HG02588 (cell line): ENCODE measurements around the gene TARP.

Source experiments
- ATAC-seq: cut with Tn5 transposase; IDR thresholded peaks from one replicate; pipeline ENCODE4 v1.9.1; 2021; ENCODE audit warnings: mild to moderate bottlenecking, moderate library complexity; ENCODE audit not compliant: unreplicated experiment

Gene TARP

DNA sequence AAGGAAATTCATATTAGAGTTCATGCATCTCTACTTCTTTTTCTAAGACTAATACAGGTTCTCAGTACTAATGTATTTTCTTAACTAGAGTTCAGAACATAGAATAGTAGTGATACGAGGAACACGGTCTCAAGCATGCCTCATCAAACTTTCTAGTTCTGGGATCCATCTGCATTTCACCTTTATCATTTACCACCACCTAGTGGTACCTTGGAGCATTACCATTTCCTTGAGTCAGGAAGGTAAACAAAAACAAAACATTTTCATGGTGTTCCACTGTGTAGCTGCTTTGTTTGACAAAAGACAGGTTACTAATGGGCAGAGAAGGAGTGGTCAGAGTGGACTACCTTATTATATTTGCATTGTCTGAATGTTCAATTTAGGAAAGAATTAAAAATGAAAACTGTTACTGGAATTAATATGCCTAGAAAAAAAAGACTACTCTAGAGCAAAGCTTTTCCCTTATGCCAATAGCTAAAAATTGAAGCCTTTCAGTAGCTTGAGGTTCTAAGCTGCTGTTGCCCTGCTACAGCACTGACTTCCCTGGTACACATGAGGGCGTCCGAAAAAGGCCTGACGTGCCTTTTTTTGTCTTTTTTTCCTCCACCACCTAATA lies 50.8 kb downstream of the TARP start:
- peak; percentile 70 for ATAC-seq

DNA sequence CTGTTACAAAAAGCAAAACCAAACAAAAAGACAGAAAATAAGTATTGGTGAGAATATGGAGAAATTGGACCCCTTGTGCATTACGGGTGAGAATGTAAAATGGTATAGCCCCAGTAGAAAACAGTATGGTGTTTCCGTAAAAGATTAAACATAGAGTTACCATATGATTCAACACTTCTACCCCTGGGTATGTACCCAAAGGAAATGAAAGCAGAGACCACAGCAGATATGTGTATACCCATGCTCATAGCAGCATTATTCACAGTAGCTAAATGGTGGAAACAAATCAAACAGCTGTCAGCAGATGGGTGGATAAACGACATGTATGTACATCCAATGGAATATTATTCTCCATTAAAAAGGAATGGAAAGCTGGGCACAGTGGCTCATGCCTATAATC lies 53.0 kb downstream of the TARP start:
- ATAC-seq = peak; percentile 39

DNA sequence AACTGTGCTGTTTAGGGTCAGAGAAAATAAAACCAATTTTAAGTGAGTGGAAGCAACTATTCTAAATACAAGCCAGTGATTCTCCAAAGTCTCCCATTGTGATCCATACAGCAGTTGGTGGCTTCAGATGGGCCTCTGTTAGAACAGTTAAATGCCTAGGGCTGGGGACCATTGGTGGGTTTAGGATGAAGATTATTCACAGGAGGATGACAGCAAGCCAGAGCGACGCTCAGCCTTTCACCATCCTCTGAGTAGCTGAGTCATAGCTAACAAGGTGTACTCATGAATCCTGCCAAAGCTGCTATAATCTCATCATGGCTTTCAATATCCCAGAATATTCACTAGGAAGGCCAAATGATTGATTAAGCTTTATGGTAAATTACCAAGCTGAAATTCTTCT lies 55.8 kb downstream of the TARP start:
- no peak for ATAC-seq

DNA sequence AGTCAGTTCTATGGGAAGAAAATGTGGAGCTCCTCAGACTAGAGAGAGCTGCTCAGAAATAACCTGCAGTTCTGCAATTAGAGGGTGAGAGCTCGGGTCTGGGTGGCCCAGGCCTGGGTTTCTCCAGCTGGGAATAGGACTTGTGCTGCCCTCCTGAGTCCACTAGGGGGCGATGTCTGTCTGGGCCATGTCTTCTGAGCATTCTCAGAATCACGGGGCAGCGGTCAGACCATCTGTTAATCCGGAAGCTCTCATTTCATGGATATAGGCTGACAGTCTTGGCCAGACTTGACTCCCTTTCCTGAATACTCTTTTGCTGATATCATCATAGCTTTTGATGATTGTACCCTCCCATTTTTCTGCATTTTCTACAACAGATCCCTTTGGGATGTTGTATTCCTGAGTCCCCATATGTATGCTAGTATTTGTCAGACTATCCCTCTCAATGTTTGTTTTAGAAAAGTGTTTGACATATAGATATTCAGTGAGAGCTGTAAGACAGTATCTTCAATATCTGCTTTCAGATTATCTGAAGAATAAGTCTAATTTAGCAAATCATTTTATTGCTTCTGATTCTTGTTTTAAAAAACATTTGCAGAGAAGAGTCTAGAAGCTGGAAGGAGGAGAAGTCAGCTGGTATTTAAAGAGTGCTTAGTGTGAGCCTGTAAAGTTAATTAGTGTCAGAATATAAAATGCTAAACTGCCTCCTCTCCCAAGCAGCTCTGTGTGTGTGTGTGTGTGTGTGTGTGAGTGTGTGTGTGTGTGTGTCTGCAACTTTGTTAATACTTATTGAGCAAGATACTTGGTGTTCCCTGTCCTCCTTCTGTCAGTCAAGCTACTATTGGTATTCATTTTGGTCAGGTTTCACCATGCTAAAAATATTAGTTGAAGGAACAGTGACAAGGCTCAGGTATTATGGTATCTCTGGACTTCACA lies 57.4 kb downstream of the TARP start:
- ATAC-seq = peak; percentile 92

DNA sequence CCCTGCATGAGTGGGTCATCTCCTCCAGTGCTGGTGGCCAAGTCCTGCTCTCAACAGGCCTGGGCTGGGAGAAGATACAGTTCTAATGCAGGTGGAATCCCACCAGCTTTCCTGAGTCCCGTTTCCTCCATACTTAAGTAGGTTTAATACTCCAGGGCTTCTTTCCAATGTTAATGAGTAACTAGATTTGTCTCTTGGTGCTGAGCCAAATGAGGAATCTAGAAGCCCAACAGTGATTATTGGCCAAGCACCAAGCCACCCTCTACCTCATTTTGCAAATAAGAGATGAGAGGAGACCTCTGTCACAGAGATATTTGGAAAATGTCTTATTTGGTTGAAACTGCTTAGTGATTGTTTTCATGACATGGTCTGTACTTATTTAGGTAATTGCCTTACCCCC lies 58.3 kb downstream of the TARP start:
- no peak for ATAC-seq

DNA sequence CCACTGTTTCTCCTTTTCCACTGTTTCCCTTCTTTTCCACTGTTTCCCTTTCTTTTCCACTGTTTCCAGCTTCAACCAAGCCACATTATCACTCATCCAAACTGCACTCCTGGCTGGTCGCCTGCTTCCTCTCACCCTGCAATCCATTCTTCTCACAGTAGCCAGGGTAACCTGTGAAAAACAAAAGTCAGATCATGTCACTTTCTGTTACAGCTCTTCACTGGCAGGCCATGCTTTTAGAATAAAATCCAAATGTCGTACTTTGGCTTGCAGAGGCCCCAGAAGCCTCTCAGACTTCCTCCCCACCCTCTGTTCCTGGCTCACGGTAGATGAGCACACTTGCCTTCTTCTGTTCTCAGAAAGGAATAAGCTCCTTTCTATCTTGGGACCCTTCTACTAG lies 61.5 kb downstream of the TARP start:
- ATAC-seq = no peak

DNA sequence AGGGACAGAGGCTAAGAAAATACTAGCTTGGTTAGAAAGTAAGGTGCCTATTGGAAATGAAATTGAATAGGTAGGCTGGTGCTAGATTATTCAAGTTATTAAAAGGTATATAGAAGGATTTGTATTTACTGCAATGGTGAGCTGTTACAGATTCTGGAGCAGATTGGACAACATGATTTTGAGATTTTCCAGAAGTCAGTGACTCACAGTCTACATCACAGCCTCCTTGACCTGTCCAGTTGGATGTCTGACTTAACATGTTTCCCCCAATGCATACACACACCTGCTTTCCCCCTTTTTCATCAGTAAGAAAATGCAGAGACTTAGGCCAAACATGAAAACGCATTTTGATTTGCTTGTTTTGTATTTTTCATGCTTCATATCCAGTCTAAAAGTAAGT lies 62.0 kb downstream of the TARP start:
- ATAC-seq = no peak
